ENCODE measurements around the gene NOL7. TPM values are rescaled to one million over a fixed set of nuclear protein-coding genes. Genes with fewer than 3 reads are reported as not detected.

Gene NOL7
- polyA plus RNA-seq, 1 donor from 2014 or later: 141 TPM

- Mint-ChIP-seq H3K4me3 (no peak overlapping the region), H3K27ac (no peak overlapping the region), H3K27me3 (no peaks in the 10 kb centered on the region), H3K36me3 (peaks cover 9% of the 10 kb centered on the region), H3K4me1 (peaks cover 5 to 14% (median 10%) of the 10 kb centered on the region in 3 donors), H3K9me3 (no peaks in the 10 kb centered on the region)
Observed at GRCh38 chr6:13654496-13654895, 39.4 kb downstream of the NOL7 start.

DNA sequence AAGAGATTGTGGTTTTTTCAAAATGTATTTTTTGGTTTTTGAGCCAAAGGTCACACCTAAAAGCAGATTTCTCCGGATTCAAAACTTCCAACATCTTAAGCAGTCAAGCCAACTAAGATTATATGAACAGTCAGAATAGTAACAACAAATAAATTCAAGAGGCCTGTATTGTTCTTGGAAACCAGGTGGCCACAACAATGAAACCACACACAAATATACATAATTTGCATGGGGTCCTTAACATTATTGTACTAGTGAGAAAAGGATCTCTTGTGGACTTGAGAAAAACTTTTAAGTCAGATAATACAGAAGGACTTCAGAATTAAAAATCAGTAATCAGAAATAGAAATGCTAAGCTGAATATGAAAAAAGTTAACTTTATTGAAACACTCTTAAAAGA is 40.6 kb downstream of the NOL7 start:
- no peaks in the 10 kb centered on the region for H3K27me3 Mint-ChIP-seq
- H3K27ac Mint-ChIP-seq: no peak overlapping the region
- H3K4me1 Mint-ChIP-seq: peaks cover 10 to 18% (median 16%) of the 10 kb centered on the region in 3 donors
- H3K9me3 Mint-ChIP-seq: no peaks in the 10 kb centered on the region
- H3K36me3 Mint-ChIP-seq: peaks cover 7% of the 10 kb centered on the region
- H3K4me3 Mint-ChIP-seq: no peak overlapping the region

DNA sequence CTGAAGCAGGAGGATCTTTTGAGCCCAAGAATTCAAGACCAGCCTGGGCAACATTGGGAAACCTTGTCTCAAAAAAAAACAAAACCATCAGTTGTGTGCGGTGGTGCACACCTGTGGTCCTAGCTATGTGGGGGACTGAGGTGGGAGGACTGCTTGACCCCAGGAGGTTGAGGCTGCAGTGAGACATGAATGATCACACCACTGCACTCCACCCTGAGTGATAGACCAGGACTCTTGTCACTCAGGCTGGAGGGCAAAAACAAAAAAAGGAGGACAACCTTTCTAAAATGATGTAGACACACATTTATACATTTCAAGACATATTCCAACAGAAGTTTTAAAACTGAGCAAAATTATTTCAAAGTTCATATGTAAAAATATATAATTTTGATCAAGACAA is 45.1 kb downstream of the NOL7 start:
- Mint-ChIP-seq H3K36me3 (peaks cover 1% of the 10 kb centered on the region), H3K27me3 (no peaks in the 10 kb centered on the region), H3K4me1 (peaks cover 47 to 49% (median 47%) of the 10 kb centered on the region in 3 donors), H3K27ac (peak overlapping the region in 1 of 3 donors; percentile 21), H3K4me3 (peak overlapping the region in 1 of 4 donors; percentile 7), H3K9me3 (no peaks in the 10 kb centered on the region)

GRCh38 chr6:13660893-13661292 is 45.8 kb downstream of the NOL7 start:
- Mint-ChIP-seq H3K36me3 (peaks cover 1% of the 10 kb centered on the region), H3K27ac (no peak overlapping the region), H3K9me3 (no peaks in the 10 kb centered on the region), H3K4me1 (peaks cover 48 to 51% (median 50%) of the 10 kb centered on the region in 3 donors), H3K4me3 (no peak overlapping the region), H3K27me3 (no peaks in the 10 kb centered on the region)

DNA sequence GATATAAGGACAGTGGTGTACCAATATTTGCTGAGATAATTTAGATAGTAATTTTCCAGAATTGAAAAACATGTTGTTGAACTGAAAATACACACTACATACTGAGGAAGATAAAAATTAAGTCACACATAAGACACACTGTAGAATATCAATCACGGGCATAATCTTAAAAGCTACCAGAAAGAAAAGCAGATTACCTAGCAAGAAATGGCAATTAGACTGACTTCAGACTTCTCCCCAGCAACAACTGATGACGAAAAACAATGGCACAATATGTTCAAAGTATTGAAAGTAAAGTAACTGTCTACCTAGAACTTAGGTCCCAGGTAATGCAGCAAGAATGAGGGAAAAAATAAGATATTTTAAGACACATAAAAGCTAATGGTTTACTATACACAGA is 46.5 kb downstream of the NOL7 start:
- no peak overlapping the region for H3K27ac Mint-ChIP-seq
- no peaks in the 10 kb centered on the region for H3K27me3 Mint-ChIP-seq
- H3K4me1 Mint-ChIP-seq: peaks cover 51 to 55% (median 54%) of the 10 kb centered on the region in 3 donors
- no peaks in the 10 kb centered on the region for H3K9me3 Mint-ChIP-seq
- peaks cover 1% of the 10 kb centered on the region for H3K36me3 Mint-ChIP-seq
- H3K4me3 Mint-ChIP-seq: no peak overlapping the region

DNA sequence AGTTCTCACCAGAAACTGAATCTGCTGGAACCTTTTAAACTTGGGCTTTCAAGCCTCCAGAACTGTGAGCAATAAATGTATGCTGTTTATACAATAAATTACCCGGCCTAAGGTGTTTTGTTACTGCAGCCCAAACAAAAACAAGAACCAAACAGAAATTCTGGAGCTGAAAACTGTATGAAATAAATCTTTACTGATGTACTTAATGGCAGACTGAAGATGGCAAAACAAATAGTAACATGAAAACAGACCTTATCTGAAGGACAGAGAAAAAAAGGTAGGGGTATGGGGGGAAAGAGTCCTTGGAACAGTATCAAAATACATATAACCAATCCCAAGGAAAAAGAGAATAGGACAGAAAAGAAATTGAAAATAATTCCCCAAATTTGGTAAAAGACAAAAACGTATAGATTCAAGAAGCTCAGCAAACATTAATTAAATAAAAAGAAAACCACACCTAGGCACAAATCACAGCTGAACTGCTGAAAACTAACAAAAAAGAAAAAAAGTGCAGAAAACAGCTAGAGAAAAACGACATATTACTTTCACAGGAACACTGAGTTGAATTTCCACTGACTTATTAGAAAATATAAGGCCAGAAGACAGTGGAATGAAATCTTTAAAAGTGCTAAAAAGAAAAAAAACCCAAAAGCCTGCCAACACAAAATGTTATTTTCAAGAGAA is 47.7 kb downstream of the NOL7 start:
- Mint-ChIP-seq H3K4me3 (peak overlapping the region in 2 of 4 donors; percentile 47 to 72), H3K27me3 (no peaks in the 10 kb centered on the region)

DNA sequence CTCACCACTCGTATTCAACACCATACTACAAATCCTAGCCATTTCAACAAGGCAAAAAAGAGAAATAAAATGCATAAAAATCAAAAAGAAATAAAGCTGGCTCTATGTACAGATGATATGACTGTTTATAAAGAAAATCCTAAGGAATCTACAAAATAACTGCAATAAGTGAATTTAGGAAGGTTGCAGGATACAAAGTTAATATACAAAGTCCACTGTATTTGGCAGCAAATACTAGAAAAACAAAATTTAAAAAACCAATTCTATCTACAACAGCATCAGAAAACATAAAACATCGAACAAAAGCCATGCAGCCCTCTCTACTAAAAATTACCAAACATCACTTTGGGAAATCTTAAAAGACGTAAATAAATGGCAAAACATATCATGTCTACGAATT is 48.9 kb downstream of the NOL7 start:
- no peaks in the 10 kb centered on the region for H3K27me3 Mint-ChIP-seq
- no peaks in the 10 kb centered on the region for H3K9me3 Mint-ChIP-seq
- H3K4me1 Mint-ChIP-seq: peaks cover 60 to 65% (median 62%) of the 10 kb centered on the region in 3 donors
- peaks cover 7% of the 10 kb centered on the region for H3K36me3 Mint-ChIP-seq
- H3K27ac Mint-ChIP-seq: no peak overlapping the region
- H3K4me3 Mint-ChIP-seq: no peak overlapping the region

More for the DNA sequence above, 47.7 kb downstream of the NOL7 start:
- peaks cover 54 to 59% (median 58%) of the 10 kb centered on the region in 3 donors for H3K4me1 Mint-ChIP-seq
- H3K9me3 Mint-ChIP-seq: no peaks in the 10 kb centered on the region
- no peak overlapping the region for H3K27ac Mint-ChIP-seq
- H3K36me3 Mint-ChIP-seq: peaks cover 1% of the 10 kb centered on the region

DNA sequence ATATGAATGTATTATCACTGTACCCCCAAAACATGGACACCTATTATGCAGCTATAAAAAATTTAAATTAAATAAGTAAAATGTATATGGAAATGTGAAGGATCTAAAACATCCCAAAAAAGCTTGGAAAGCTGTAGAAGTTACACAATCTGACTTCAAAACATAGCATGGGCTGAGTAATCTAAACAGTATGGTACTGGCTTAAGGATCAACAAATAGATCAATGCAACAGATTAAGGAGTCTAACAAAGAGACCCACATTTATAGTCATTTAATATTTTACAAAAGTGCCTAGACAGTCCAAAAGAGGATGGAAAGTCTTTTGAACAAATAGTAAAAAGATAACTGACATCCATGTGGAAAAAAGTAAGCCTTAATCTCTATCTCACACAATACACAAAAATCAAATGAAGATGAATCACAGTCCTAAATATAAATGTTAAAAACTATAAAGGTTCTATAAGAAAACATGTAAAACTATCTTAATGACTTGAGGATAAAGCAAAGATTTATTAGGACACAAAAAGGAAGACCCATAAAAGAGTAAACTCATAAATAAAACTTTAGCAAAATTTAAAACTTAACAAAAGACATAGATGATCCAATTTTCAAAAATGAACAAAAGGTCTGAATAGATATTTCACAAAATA is 49.7 kb downstream of the NOL7 start:
- Mint-ChIP-seq H3K27me3 (no peaks in the 10 kb centered on the region), H3K4me1 (peaks cover 60 to 70% (median 62%) of the 10 kb centered on the region in 3 donors), H3K27ac (no peak overlapping the region), H3K36me3 (peaks cover 7% of the 10 kb centered on the region), H3K9me3 (peaks cover 0 to 2% (median 0%) of the 10 kb centered on the region in 3 donors), H3K4me3 (peak overlapping the region in 1 of 4 donors; percentile 19)

GRCh38 chr6:13666194-13667105 is 51.3 kb downstream of the NOL7 start:
- peaks cover 7% of the 10 kb centered on the region for H3K36me3 Mint-ChIP-seq
- H3K9me3 Mint-ChIP-seq: peaks cover 0 to 2% (median 0%) of the 10 kb centered on the region in 3 donors
- no peaks in the 10 kb centered on the region for H3K27me3 Mint-ChIP-seq
- no peak overlapping the region for H3K27ac Mint-ChIP-seq
- H3K4me1 Mint-ChIP-seq: peaks cover 50 to 61% (median 50%) of the 10 kb centered on the region in 3 donors
- peak overlapping the region in 1 of 4 donors; percentile 52 for H3K4me3 Mint-ChIP-seq

- H3K27ac Mint-ChIP-seq: no peak overlapping the region
- H3K4me3 Mint-ChIP-seq: peak overlapping the region in 1 of 4 donors; percentile 20
- H3K4me1 Mint-ChIP-seq: peaks cover 45 to 57% (median 47%) of the 10 kb centered on the region in 3 donors
- H3K27me3 Mint-ChIP-seq: no peaks in the 10 kb centered on the region
- H3K9me3 Mint-ChIP-seq: peaks cover 0 to 2% (median 0%) of the 10 kb centered on the region in 3 donors
- H3K36me3 Mint-ChIP-seq: peaks cover 9% of the 10 kb centered on the region
Observed at GRCh38 chr6:13667655-13668054, 52.5 kb downstream of the NOL7 start.

- Mint-ChIP-seq H3K4me3 (peak overlapping the region in 1 of 4 donors; percentile 20), H3K9me3 (peaks cover 0 to 2% (median 0%) of the 10 kb centered on the region in 3 donors), H3K27me3 (no peaks in the 10 kb centered on the region), H3K27ac (peak overlapping the region in 1 of 3 donors; percentile 22), H3K4me1 (peaks cover 45 to 57% (median 47%) of the 10 kb centered on the region in 3 donors), H3K36me3 (peaks cover 7% of the 10 kb centered on the region)
Observed at GRCh38 chr6:13668291-13668928, 53.3 kb downstream of the NOL7 start.

- H3K27ac Mint-ChIP-seq: no peak overlapping the region
Observed at GRCh38 chr6:13669476-13669875, 54.3 kb downstream of the NOL7 start.

More at GRCh38 chr6:13669476-13669875, 54.3 kb downstream of the NOL7 start:
- Mint-ChIP-seq H3K4me3 (no peak overlapping the region), H3K4me1 (peaks cover 39 to 51% (median 40%) of the 10 kb centered on the region in 3 donors), H3K27me3 (no peaks in the 10 kb centered on the region), H3K36me3 (peaks cover 7% of the 10 kb centered on the region), H3K9me3 (peaks cover 0 to 2% (median 0%) of the 10 kb centered on the region in 3 donors)

Measured in IgD-negative memory B cell (primary cell).